Right atrium auricular region (tissue), 2 donors: Measurements from ENCODE around the gene FFAR3. TPM values are rescaled to one million over a fixed set of nuclear protein-coding genes. Genes with fewer than 3 reads are reported as not detected.
"Not testable (repeated sequence)": the region's sequence is repeated elsewhere in the genome, so short reads cannot be mapped to it uniquely, and the experiment has no call there.

Source experiments
- DNase-seq: peaks from one replicate; pipeline ENCODE4 v3.0.0-alpha.2; 2019; ENCODE audit warnings: low spot score
- H3K27ac ChIP-seq, 2 donors: fragments of 200-600 bp; sonication (generic); 1 replicate in 1 of 2; 2 replicates in 1 of 2; pipeline ENCODE4 v1.5.1; 2016 to 2019
- H3K27me3 ChIP-seq, 2 donors: fragments of 200-600 bp; sonication (generic); one replicate each; pipeline versions ENCODE4 v1.5.1 to v1.6.0; 2017 to 2019
- H3K36me3 ChIP-seq: fragments of 200-600 bp; sonication (generic); one replicate; pipeline ENCODE4 v1.5.1; 2016
- H3K4me1 ChIP-seq, 2 donors: fragments of 200-600 bp; sonication (generic); one replicate each; pipeline versions ENCODE4 v1.5.1 to v1.6.0; 2017 to 2019
- H3K4me3 ChIP-seq, 2 donors: fragments of 200-600 bp; sonication (generic); 1 replicate in 1 of 2; 2 replicates in 1 of 2; pipeline ENCODE4 v1.5.1; 2017 to 2019; ENCODE audit warnings: mild to moderate bottlenecking in 1 of 2, moderate library complexity in 1 of 2
- H3K9me3 ChIP-seq, 2 donors: fragments of 200-600 bp; sonication (generic); one replicate each; pipeline ENCODE4 v1.5.1; 2019
- CTCF ChIP-seq, 2 donors: fragments of 200-600 bp; sonication (generic); IDR thresholded peaks; one replicate each; pipeline ENCODE4 v1.5.1; 2019; ENCODE audit warnings: antibody characterized with exemption in 2 of 2
- total RNA-seq, 2 donors: library from RNA; depleted of rRNA; stranded (reverse); fragments of >200 nt; gene quantifications; one replicate each; pipeline ENCODE4 v1.1.0, GENCODE V29; 2016

Gene FFAR3
- total RNA-seq, 2 donors from 2014 or later: not detected

- no peaks in the 10 kb centered on the region for H3K9me3 ChIP-seq
- H3K4me3 ChIP-seq: no peak within 1 kb of the TSS
- H3K4me1 ChIP-seq: no peaks in the 10 kb centered on the region
- no peak within 1 kb of the TSS for H3K27ac ChIP-seq
- TF ChIP-seq CTCF (IDR thresholded peaks at IDR 0.05): no peak
- no peak for DNase-seq
- no peaks in the 10 kb centered on the region for H3K36me3 ChIP-seq
- H3K27me3 ChIP-seq: no peaks in the 10 kb centered on the region
Observed at GRCh38 chr19:35370722-35371121, 12.5 kb downstream of the FFAR3 start, which contains the start of gene GPR42. Gene GPR42 (plus strand): TSS chr19:35371068. CDS start chr19:35371360, 292 bp downstream.

- Histone ChIP-seq H3K9me3 (no peaks in the 10 kb centered on the region), H3K4me1 (no peaks in the 10 kb centered on the region)
- no peak for DNase-seq
Observed at GRCh38 chr19:35373492-35373891, 15.2 kb downstream of the FFAR3 start.

GRCh38 chr19:35374031-35374430 lies 15.8 kb downstream of the FFAR3 start:
- H3K27ac ChIP-seq, DNase-seq, H3K4me3 ChIP-seq, H3K27me3 ChIP-seq, H3K36me3 ChIP-seq, H3K4me1 ChIP-seq, H3K9me3 ChIP-seq: not testable (repeated sequence)

More at GRCh38 chr19:35373492-35373891, 15.2 kb downstream of the FFAR3 start:
- H3K36me3 ChIP-seq: no peaks in the 10 kb centered on the region
- TF ChIP-seq CTCF (IDR thresholded peaks at IDR 0.05): no peak
- no peak overlapping the region for H3K4me3 ChIP-seq
- H3K27me3 ChIP-seq: no peaks in the 10 kb centered on the region
- no peak overlapping the region for H3K27ac ChIP-seq

GRCh38 chr19:35375505-35376307 lies 17.4 kb downstream of the FFAR3 start:
- DNase-seq: no peak
- no peaks in the 10 kb centered on the region for H3K27me3 ChIP-seq
- H3K4me1 ChIP-seq: no peaks in the 10 kb centered on the region
- H3K9me3 ChIP-seq: no peaks in the 10 kb centered on the region
- no peak overlapping the region for H3K27ac ChIP-seq
- H3K36me3 ChIP-seq: no peaks in the 10 kb centered on the region
- no peak overlapping the region for H3K4me3 ChIP-seq
- TF ChIP-seq CTCF (IDR thresholded peaks at IDR 0.05): no peak

GRCh38 chr19:35377656-35378055 lies 19.4 kb downstream of the FFAR3 start:
- no peak for DNase-seq
- H3K4me1 ChIP-seq: no peaks in the 10 kb centered on the region
- H3K27me3 ChIP-seq: no peaks in the 10 kb centered on the region
- TF ChIP-seq CTCF (IDR thresholded peaks at IDR 0.05): no peak
- no peak overlapping the region for H3K4me3 ChIP-seq
- H3K9me3 ChIP-seq: no peaks in the 10 kb centered on the region
- no peaks in the 10 kb centered on the region for H3K36me3 ChIP-seq
- H3K27ac ChIP-seq: no peak overlapping the region

- Histone ChIP-seq H3K27ac (no peak overlapping the region), H3K4me3 (no peak overlapping the region), H3K9me3 (no peaks in the 10 kb centered on the region), H3K4me1 (no peaks in the 10 kb centered on the region), H3K27me3 (no peaks in the 10 kb centered on the region), H3K36me3 (no peaks in the 10 kb centered on the region)
- DNase-seq: no peak
- TF ChIP-seq CTCF (IDR thresholded peaks at IDR 0.05): no peak
Observed at GRCh38 chr19:35378356-35378755, 20.1 kb downstream of the FFAR3 start.

- not testable (repeated sequence) for H3K36me3 ChIP-seq, H3K27me3 ChIP-seq, H3K4me1 ChIP-seq, H3K9me3 ChIP-seq, H3K27ac ChIP-seq, DNase-seq, H3K4me3 ChIP-seq
Observed at GRCh38 chr19:35379545-35379944, 21.3 kb downstream of the FFAR3 start.
